ENCODE results near the gene DCAF8. TPM values are rescaled to one million over a fixed set of nuclear protein-coding genes. Genes with fewer than 3 reads are reported as not detected.

DCAF8 gene
- polyA plus RNA-seq, 3 donors = 35.5 to 205 (median 44.6) TPM

- intact Hi-C loops (cut with micrococcal nuclease) = no loop called here
- WGBS (ENCODE audit: insufficient coverage) = no CpG with 5 or more reads among the region's 1 CpG
- H3K4me3 Mint-ChIP-seq = no peak overlapping the region
- no peaks in the 10 kb centered on the region for H3K27me3 ChIP-seq (ENCODE audit: control insufficient read depth in 2 of 2, insufficient read depth in 2 of 2, low read length in 2 of 2)
- H3K9me3 ChIP-seq (replicated peaks in 1 of 2; ENCODE audit: control insufficient read depth in 1 of 2, insufficient read depth in 1 of 2, low read length in 2 of 2) = no peaks in the 10 kb centered on the region
- H3K27me3 Mint-ChIP-seq (ENCODE audit: low read depth in 3 of 3) = peaks cover 2 to 7% (median 3%) of the 10 kb centered on the region in 3 donors
- no peaks in the 10 kb centered on the region for H3K9me3 Mint-ChIP-seq
- TF ChIP-seq CTCF (IDR thresholded peaks at IDR 0.05) = no peak
- H3K27ac Mint-ChIP-seq = no peak overlapping the region
- no peaks in the 10 kb centered on the region for H3K4me1 Mint-ChIP-seq
- no peaks in the 10 kb centered on the region for H3K4me1 ChIP-seq (ENCODE audit: control insufficient read depth in 1 of 2, insufficient read depth in 2 of 2, low read length in 2 of 2)
- H3K79me2 ChIP-seq (ENCODE audit: insufficient read depth, low read length) = no peaks in the 10 kb centered on the region
- H3K36me3 Mint-ChIP-seq = peaks cover 0 to 4% of the 10 kb centered on the region in 2 donors
- no peak overlapping the region for H3K4me3 ChIP-seq (replicated peaks in 1 of 3; ENCODE audit: low read depth in 2 of 3, low read length in 3 of 3)
- no peak overlapping the region for H3K27ac ChIP-seq (ENCODE audit: low read depth in 1 of 2, low read length in 2 of 2)
- H4K20me1 ChIP-seq (ENCODE audit: insufficient read depth, low read length) = no peaks in the 10 kb centered on the region
- no peak overlapping the region for H3K4me2 ChIP-seq (replicated peaks; ENCODE audit: extremely low read depth, low read length, poor library complexity, severe bottlenecking)
- H3K9ac ChIP-seq (ENCODE audit: insufficient read depth, low read length, poor library complexity, severe bottlenecking) = no peak overlapping the region
- no peak overlapping the region for H2AFZ ChIP-seq (ENCODE audit: insufficient read depth, low read depth, low read length, poor library complexity, severe bottlenecking)
- peaks cover 0 to 5% of the 10 kb centered on the region in 2 donors for H3K36me3 ChIP-seq (replicated peaks in 1 of 2; ENCODE audit: control insufficient read depth in 1 of 2, insufficient read depth in 2 of 2, low read length in 2 of 2)
- no peak for DNase-seq
These were observed 8.7 kb upstream of the DCAF8 start for GRCh38 chr1:160271025-160271424.

GRCh38 chr1:160267284-160267991 lies 5.1 kb upstream of the DCAF8 start:
- no peak overlapping the region for H3K27ac ChIP-seq (ENCODE audit: low read depth in 1 of 2, low read length in 2 of 2)
- no peaks in the 10 kb centered on the region for H3K27me3 ChIP-seq (ENCODE audit: control insufficient read depth in 2 of 2, insufficient read depth in 2 of 2, low read length in 2 of 2)
- no peaks in the 10 kb centered on the region for H3K79me2 ChIP-seq (ENCODE audit: insufficient read depth, low read length)
- H3K4me1 ChIP-seq (ENCODE audit: control insufficient read depth in 1 of 2, insufficient read depth in 2 of 2, low read length in 2 of 2) = peaks cover 6% of the 10 kb centered on the region in 2 donors
- Mint-ChIP-seq H3K27ac (no peak overlapping the region), H3K4me3 (no peak overlapping the region), H3K27me3 (ENCODE audit: low read depth in 3 of 3) (peaks cover 2 to 7% (median 5%) of the 10 kb centered on the region in 3 donors), H3K4me1 (peaks cover 4% of the 10 kb centered on the region), H3K36me3 (no peaks in the 10 kb centered on the region), H3K9me3 (no peaks in the 10 kb centered on the region)
- intact Hi-C loops (cut with micrococcal nuclease) = no loop called here
- H3K36me3 ChIP-seq (replicated peaks in 1 of 2; ENCODE audit: control insufficient read depth in 1 of 2, insufficient read depth in 2 of 2, low read length in 2 of 2) = no peaks in the 10 kb centered on the region
- H3K4me2 ChIP-seq (replicated peaks; ENCODE audit: extremely low read depth, low read length, poor library complexity, severe bottlenecking) = no peak overlapping the region
- TF ChIP-seq CTCF (IDR thresholded peaks at IDR 0.05) = no peak
- DNase-seq = no peak
- no peaks in the 10 kb centered on the region for H4K20me1 ChIP-seq (ENCODE audit: insufficient read depth, low read length)
- H3K4me3 ChIP-seq (replicated peaks in 1 of 3; ENCODE audit: low read depth in 2 of 3, low read length in 3 of 3) = no peak overlapping the region
- 93% methylated on average over 9 of the region's 10 CpGs for WGBS (ENCODE audit: insufficient coverage)
- no peak overlapping the region for H2AFZ ChIP-seq (ENCODE audit: insufficient read depth, low read depth, low read length, poor library complexity, severe bottlenecking)
- H3K9me3 ChIP-seq (replicated peaks in 1 of 2; ENCODE audit: control insufficient read depth in 1 of 2, insufficient read depth in 1 of 2, low read length in 2 of 2) = no peaks in the 10 kb centered on the region
- H3K9ac ChIP-seq (ENCODE audit: insufficient read depth, low read length, poor library complexity, severe bottlenecking) = no peak overlapping the region
